OCI-LY1 (cell line): ENCODE data around the gene CCDC87.
"Not testable (repeated sequence)": the region's sequence is repeated elsewhere in the genome, so short reads cannot be mapped to it uniquely, and the experiment has no call there.

Experiments
- CTCF ChIP-seq: fragments of 200-600 bp; sonication (generic), shearing (Covaris generic); IDR thresholded peaks from 2 replicates; pipeline ENCODE4 v1.5.1; 2017; ENCODE audit warnings: mild to moderate bottlenecking, antibody characterized with exemption, low read length, moderate library complexity, mixed read lengths
- EZH2 ChIP-seq: fragments of 200-600 bp; sonication (generic), shearing (Covaris generic); IDR thresholded peaks from 2 replicates; pipeline ENCODE4 v1.8.0; 2017; ENCODE audit warnings: borderline replicate concordance, mixed run types, mild to moderate bottlenecking, antibody characterized with exemption, low read length, moderate library complexity, mixed read lengths

GRCh38 chr11:66544952-66545351 lies 47.9 kb downstream of the CCDC87 start:
- TF ChIP-seq CTCF, EZH2: not testable (repeated sequence)
